H9 (cell line): ENCODE results near the gene DCHS1. TPM values are rescaled to one million over a fixed set of nuclear protein-coding genes. Genes with fewer than 3 reads are reported as not detected.

Source experiments
- DNase-seq: peaks from one replicate; pipeline ENCODE4 v3.0.0-alpha.2; 2017
- H2AFZ ChIP-seq: one replicate; pipeline ENCODE4 v1.6.1; 2013; ENCODE audit warnings: mild to moderate bottlenecking, low read length, control low read depth, moderate library complexity
- H2AK5ac ChIP-seq: 2 replicates; pipeline ENCODE4 v1.6.1; 2013; ENCODE audit warnings: low read length, control low read depth, mixed read lengths; ENCODE audit not compliant: insufficient read length
- H2BK120ac ChIP-seq: one replicate; pipeline ENCODE4 v1.6.1; 2013; ENCODE audit warnings: low read depth, mild to moderate bottlenecking, low read length, control low read depth, inconsistent platforms; ENCODE audit not compliant: poor library complexity, severe bottlenecking
- H2BK12ac ChIP-seq: 2 replicates; pipeline ENCODE4 v1.6.1; 2013; ENCODE audit warnings: low read length, control low read depth, mixed read lengths, low read depth; ENCODE audit not compliant: insufficient read length
- H2BK15ac ChIP-seq: 2 replicates; pipeline ENCODE4 v1.6.1; 2013; ENCODE audit warnings: low read depth, low read length, control low read depth
- H2BK20ac ChIP-seq: one replicate; pipeline ENCODE4 v1.6.1; 2013; ENCODE audit warnings: low read depth, mild to moderate bottlenecking, low read length, control low read depth, inconsistent platforms; ENCODE audit not compliant: poor library complexity, severe bottlenecking
- H2BK5ac ChIP-seq: 2 replicates; pipeline ENCODE4 v1.6.1; 2013; ENCODE audit warnings: low read length, control low read depth, mixed read lengths; ENCODE audit not compliant: insufficient read length
- H3K14ac ChIP-seq: 2 replicates; pipeline ENCODE4 v1.6.1; 2013; ENCODE audit warnings: low read length, control low read depth; ENCODE audit not compliant: insufficient read depth
- H3K18ac ChIP-seq: 2 replicates; pipeline ENCODE4 v1.6.1; 2013; ENCODE audit warnings: low read depth, mild to moderate bottlenecking, mixed read lengths, low read length, control low read depth; ENCODE audit not compliant: insufficient read length
- H3K23ac ChIP-seq: 2 replicates; pipeline ENCODE4 v1.6.1; 2013; ENCODE audit warnings: low read length, control low read depth, mixed read lengths, low read depth; ENCODE audit not compliant: insufficient read length
- H3K23me2 ChIP-seq: 2 replicates; pipeline ENCODE4 v1.6.1; 2013; ENCODE audit warnings: low read depth, mild to moderate bottlenecking, mixed read lengths, low read length, control low read depth; ENCODE audit not compliant: insufficient read length, poor library complexity, severe bottlenecking
- H3K27ac ChIP-seq: 2 replicates; pipeline ENCODE4 v1.5.1; 2013; ENCODE audit warnings: low read length, control low read depth, mixed read lengths, low read depth; ENCODE audit not compliant: insufficient read length
- H3K27me3 ChIP-seq: 2 replicates; pipeline ENCODE4 v1.6.1; 2013; ENCODE audit warnings: low read length, control low read depth, inconsistent platforms; ENCODE audit not compliant: insufficient read depth
- H3K4ac ChIP-seq: 2 replicates; pipeline ENCODE4 v1.6.1; 2013; ENCODE audit warnings: low read depth, mild to moderate bottlenecking, control low read depth, inconsistent platforms, low read length, moderate library complexity
- H3K4me1 ChIP-seq: 2 replicates; pipeline ENCODE4 v1.6.1; 2013; ENCODE audit warnings: low read length, control low read depth, inconsistent platforms; ENCODE audit not compliant: insufficient read depth
- H3K4me2 ChIP-seq: 2 replicates; pipeline ENCODE4 v1.6.1; 2013; ENCODE audit warnings: low read length, control low read depth, mixed read lengths; ENCODE audit not compliant: insufficient read length, insufficient read depth
- H3K56ac ChIP-seq: 2 replicates; pipeline ENCODE4 v1.6.1; 2013; ENCODE audit warnings: low read depth, mild to moderate bottlenecking, mixed read lengths, low read length, control low read depth; ENCODE audit not compliant: insufficient read length
- H3K79me1 ChIP-seq: 2 replicates; pipeline ENCODE4 v1.6.1; 2013; ENCODE audit warnings: low read depth, mild to moderate bottlenecking, moderate library complexity, low read length, control low read depth, inconsistent platforms; ENCODE audit not compliant: insufficient read depth, poor library complexity, severe bottlenecking
- H3K79me2 ChIP-seq: 2 replicates; pipeline ENCODE4 v1.6.1; 2013; ENCODE audit warnings: low read length, control low read depth, inconsistent platforms; ENCODE audit not compliant: insufficient read depth
- H3K9ac ChIP-seq: 2 replicates; pipeline ENCODE4 v1.6.1; 2013; ENCODE audit warnings: low read length, control low read depth, mixed read lengths; ENCODE audit not compliant: insufficient read length; ENCODE audit errors: extremely low read depth
- H3K9me3 ChIP-seq: one replicate; pipeline ENCODE4 v1.6.1; 2013; ENCODE audit warnings: low read depth, low read length, inconsistent platforms; ENCODE audit not compliant: control insufficient read depth
- H3T11ph ChIP-seq: one replicate; pipeline ENCODE4 v1.6.1; 2013; ENCODE audit warnings: mild to moderate bottlenecking, low read length, control low read depth, inconsistent platforms
- H4K20me1 ChIP-seq: one replicate; pipeline ENCODE4 v1.6.1; 2013; ENCODE audit not compliant: control insufficient read depth, insufficient read length, insufficient read depth
- H4K5ac ChIP-seq: 2 replicates; pipeline ENCODE4 v1.6.1; 2013; ENCODE audit warnings: low read depth, mild to moderate bottlenecking, mixed read lengths, low read length, control low read depth; ENCODE audit not compliant: insufficient read length
- H4K8ac ChIP-seq: replicated peaks from 2 replicates; pipeline ENCODE4 v1.6.1; 2013; ENCODE audit warnings: low read length, control low read depth, mixed read lengths, low read depth; ENCODE audit not compliant: insufficient read length
- H4K91ac ChIP-seq: 2 replicates; pipeline ENCODE4 v1.6.1; 2013; ENCODE audit warnings: low read depth, mild to moderate bottlenecking, moderate library complexity, mixed read lengths, low read length, control low read depth; ENCODE audit not compliant: insufficient read length
- H3K27ac Mint-ChIP-seq, 3 experiments: 2 replicates in 2 of 3; 3 replicates in 1 of 3; pipeline ENCODE4 v1.8.0; 2020 to 2021; ENCODE audit warnings: mixed read lengths in 3 of 3, mild to moderate bottlenecking in 1 of 3, moderate library complexity in 1 of 3
- H3K27me3 Mint-ChIP-seq: 2 replicates; pipeline ENCODE4 v1.8.0; 2021; ENCODE audit warnings: low read depth, mild to moderate bottlenecking, moderate library complexity, mixed read lengths
- H3K36me3 Mint-ChIP-seq, 3 experiments: 2 replicates in 2 of 3; 3 replicates in 1 of 3; pipeline ENCODE4 v1.8.0; 2020 to 2021; ENCODE audit warnings: low read depth in 3 of 3, mixed read lengths in 3 of 3; ENCODE audit not compliant: insufficient read depth in 1 of 3
- H3K4me1 Mint-ChIP-seq, 2 experiments: 2 replicates each; pipeline ENCODE4 v1.8.0; 2020; ENCODE audit warnings: mixed read lengths in 2 of 2
- H3K4me3 Mint-ChIP-seq, 2 experiments: 2 replicates in 1 of 2; 3 replicates in 1 of 2; pipeline ENCODE4 v1.8.0; 2020 to 2021; ENCODE audit warnings: mild to moderate bottlenecking in 2 of 2, mixed read lengths in 2 of 2, moderate library complexity in 1 of 2
- H3K9me3 Mint-ChIP-seq, 2 experiments: 2 replicates in 1 of 2; 3 replicates in 1 of 2; pipeline ENCODE4 v1.8.0; 2020; ENCODE audit warnings: mild to moderate bottlenecking in 2 of 2, mixed read lengths in 2 of 2, moderate library complexity in 1 of 2
- CTCF ChIP-seq: fragments of 200-600 bp; sonication (generic); conservative IDR thresholded peaks from 3 replicates; pipeline ENCODE4 v1.8.0; 2021; ENCODE audit warnings: antibody characterized with exemption, mild to moderate bottlenecking
- WGBS: extraction: QIAGEN DNeasy Blood & Tissue Kit; methylation state at CpG from one replicate; pipeline ENCODE4 v1.1.7; 2013; ENCODE audit warnings: missing lambda C conversion rate, low lambda C conversion rate, mixed read lengths; ENCODE audit not compliant: insufficient read length; ENCODE audit errors: extremely low coverage; 5-methylcytosine and 5-hydroxymethylcytosine counted together
- total RNA-seq: library from RNA; stranded (reverse); gene quantifications from 2 replicates; pipeline ENCODE4 v1.2.1, GENCODE V29; 2021

Gene DCHS1
- total RNA-seq, 1 experiment from 2014 or later = 12.5 TPM

- no peak overlapping the region for H3K27ac Mint-ChIP-seq
- H4K8ac ChIP-seq = no peak overlapping the region
- no peak overlapping the region for H2BK120ac ChIP-seq
- no peak overlapping the region for H2BK20ac ChIP-seq
- no peak overlapping the region for H2BK15ac ChIP-seq
- H3K27me3 ChIP-seq = no peaks in the 10 kb centered on the region
- H3K27me3 Mint-ChIP-seq = peaks cover 5% of the 10 kb centered on the region
- H3K4me3 Mint-ChIP-seq = no peak overlapping the region
- no peaks in the 10 kb centered on the region for H3K4me1 ChIP-seq
- H3K79me2 ChIP-seq = no peaks in the 10 kb centered on the region
- H3K9me3 Mint-ChIP-seq = no peaks in the 10 kb centered on the region
- no peak overlapping the region for H2BK5ac ChIP-seq
- no peak overlapping the region for H3K4ac ChIP-seq
- H3K4me1 Mint-ChIP-seq = no peaks in the 10 kb centered on the region
- no peaks in the 10 kb centered on the region for H3K79me1 ChIP-seq
- H4K20me1 ChIP-seq = no peaks in the 10 kb centered on the region
- no peak overlapping the region for H3K56ac ChIP-seq
- H3K9ac ChIP-seq = no peak overlapping the region
- H4K5ac ChIP-seq = no peak overlapping the region
- H3K9me3 ChIP-seq = no peaks in the 10 kb centered on the region
- no peak overlapping the region for H4K91ac ChIP-seq
- no peak for TF ChIP-seq CTCF
- H2AFZ ChIP-seq = no peak overlapping the region
- H3K18ac ChIP-seq = no peak overlapping the region
- no peak for DNase-seq
- WGBS = no CpG with 5 or more reads among the region's 3 CpGs
- no peak overlapping the region for H2BK12ac ChIP-seq
- no peak overlapping the region for H3K27ac ChIP-seq
- H3K14ac ChIP-seq = no peak overlapping the region
- H3K23me2 ChIP-seq = no peaks in the 10 kb centered on the region
- no peak overlapping the region for H3K23ac ChIP-seq
- no peak overlapping the region for H2AK5ac ChIP-seq
- no peaks in the 10 kb centered on the region; a peak in 1 of 7 replicates for H3K36me3 Mint-ChIP-seq
- H3K4me2 ChIP-seq = no peak overlapping the region
- H3T11ph ChIP-seq = no peak overlapping the region
Measured at GRCh38 chr11:6637871-6638270, 17.7 kb downstream of the DCHS1 start.
